Dedifferentiated amniotic fluid mesenchymal stem cell (primary cell): Measurements from ENCODE around the gene ZCCHC9.
"Not testable (repeated sequence)": the region's sequence is repeated elsewhere in the genome, so short reads cannot be mapped to it uniquely, and the experiment has no call there.

ENCODE experiments used
- DNase-seq: peaks from one replicate; pipeline ENCODE4 v3.0.0-alpha.2; 2016; ENCODE audit errors: extremely low spot score

ZCCHC9 gene

DNA sequence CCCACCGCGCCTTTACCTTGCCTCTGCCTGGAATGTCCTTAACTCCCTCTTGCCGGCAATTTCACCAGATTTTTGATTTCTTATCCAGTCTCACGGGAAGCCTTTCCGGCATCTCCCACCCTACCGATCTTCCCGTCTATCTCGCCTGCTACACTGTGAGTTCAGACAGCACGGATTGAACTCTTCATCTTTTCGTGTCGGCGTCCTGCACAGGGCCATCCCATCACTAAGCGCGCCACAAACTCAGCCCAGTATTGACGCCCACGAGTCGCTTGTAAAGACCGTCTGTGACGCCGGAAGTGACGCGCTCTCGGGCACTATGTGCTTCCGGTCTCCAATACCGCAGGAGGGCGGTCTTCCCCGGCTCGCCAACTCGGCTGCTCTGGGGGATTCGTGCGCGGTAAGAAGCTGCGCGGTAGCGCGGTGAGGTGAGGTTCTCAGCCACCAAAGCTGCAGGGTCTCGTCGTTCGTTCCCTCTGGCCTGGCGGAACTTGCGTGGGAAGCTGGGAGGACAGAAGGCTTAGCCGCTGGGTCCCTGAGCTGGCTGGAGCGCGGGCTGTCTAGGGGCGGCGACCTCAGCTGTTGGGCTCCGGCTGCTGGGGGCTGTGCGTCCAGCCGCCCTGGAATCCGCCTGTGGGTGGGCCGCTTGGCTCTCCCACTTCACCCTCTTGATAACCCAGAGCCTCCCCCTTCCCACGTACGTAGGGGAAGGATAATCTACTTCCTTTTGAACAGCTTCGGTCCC lies at the start of gene ZCCHC9:
Gene ZCCHC9 (plus strand): TSS at position 317 of the 745 bp plus-strand sequence. CDS start 3,171 bp downstream, outside the sequence.
- peak; percentile 96 for DNase-seq

- no peak for DNase-seq
Measured at GRCh38 chr5:81251922-81252321, 49.5 kb upstream of the ZCCHC9 start.

GRCh38 chr5:81252904-81253303 lies 48.5 kb upstream of the ZCCHC9 start:
- no peak for DNase-seq

DNA sequence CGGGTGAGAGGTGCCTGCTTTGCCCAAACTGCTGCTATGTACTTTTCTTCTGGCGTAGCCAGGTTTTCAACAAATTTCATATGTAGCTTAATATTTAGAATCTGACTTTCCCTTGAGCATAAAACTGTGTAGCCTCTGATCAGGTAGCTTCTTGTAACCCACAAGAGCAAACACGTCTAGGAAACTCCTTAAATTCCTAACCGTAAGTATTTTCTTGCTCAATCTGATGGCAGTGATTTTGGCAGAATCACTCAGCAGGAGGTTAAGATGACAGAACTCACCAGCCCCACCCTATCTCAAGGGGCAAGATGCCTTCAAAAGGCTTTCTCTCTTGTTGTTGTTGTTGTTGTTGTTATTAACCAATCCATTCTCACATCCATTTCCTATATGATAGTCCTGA lies 47.5 kb upstream of the ZCCHC9 start:
- no peak for DNase-seq

- DNase-seq, result no peak
Measured at GRCh38 chr5:81254886-81255559, 46.4 kb upstream of the ZCCHC9 start.

- no peak for DNase-seq
Measured at GRCh38 chr5:81256766-81257165, 44.6 kb upstream of the ZCCHC9 start.

DNA sequence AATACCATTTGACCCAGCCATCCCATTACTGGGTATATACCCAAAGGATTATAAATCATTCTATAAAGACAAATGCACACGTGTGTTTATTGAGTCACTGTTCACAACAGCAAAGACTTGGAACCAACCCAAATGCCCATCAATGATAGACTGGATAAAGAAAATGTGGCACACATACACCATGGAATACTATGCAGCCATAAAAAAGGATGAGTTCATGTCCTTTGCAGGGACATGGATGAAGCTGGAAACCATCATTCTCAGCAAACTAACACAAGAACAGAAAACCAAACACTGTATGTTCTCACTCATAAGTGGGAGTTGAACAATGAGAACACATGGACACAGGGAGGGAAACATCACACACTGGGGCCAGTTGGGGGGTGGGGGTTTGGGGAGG lies 38.6 kb upstream of the ZCCHC9 start:
- DNase-seq, result not testable (repeated sequence)

DNA sequence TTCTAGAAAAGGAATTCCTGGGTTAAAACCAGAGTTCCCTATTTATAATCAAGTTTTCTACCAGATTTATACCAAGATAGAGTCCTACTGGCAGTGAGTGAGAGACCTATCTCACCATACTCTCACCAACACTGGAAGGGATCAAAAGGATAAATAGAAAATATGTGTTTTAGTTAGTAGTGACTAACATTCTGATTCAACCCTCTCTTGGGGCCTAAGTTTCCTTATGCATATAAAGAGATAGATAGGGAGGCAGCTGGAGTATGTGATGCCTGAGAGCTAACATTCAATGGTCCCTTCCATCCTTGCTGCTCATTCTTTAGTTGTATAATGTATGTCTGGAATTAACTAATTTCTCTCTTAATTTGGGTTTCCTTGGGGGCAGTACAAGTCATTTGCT lies 36.3 kb upstream of the ZCCHC9 start:
- no peak for DNase-seq

GRCh38 chr5:81268521-81269196 lies 32.7 kb upstream of the ZCCHC9 start:
- DNase-seq, result peak; percentile 85

DNA sequence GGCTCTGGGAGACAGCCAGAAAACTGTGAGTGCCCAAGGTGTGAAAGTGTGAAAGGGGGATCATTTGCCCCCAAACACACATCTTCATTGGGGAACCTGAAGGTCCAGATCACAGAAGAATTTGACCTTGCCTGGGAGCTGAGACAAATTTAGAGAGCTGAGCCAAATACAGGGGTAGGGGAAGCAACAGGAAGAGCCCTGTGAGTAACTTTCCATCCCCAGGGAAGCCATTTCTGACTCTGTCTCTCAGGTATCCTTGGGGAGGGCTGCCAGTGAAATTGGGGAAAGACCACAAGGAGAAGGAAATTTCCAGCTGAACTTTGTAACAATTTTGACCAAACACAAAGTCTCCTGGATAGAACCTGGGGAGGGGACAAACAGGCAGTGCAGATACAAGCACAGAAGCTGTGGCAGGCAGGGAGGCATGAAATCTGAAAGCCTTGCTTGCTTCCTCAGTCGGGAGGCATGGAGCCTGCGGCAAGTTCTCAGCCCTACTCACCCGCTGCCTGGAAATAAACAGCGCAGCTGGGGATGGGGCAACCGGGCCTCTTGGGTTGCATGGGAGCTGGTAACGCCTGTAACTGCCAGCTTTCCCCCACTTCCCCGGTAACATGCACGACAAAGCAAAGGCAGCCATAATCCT lies 31.5 kb upstream of the ZCCHC9 start:
- DNase-seq, result no peak

DNA sequence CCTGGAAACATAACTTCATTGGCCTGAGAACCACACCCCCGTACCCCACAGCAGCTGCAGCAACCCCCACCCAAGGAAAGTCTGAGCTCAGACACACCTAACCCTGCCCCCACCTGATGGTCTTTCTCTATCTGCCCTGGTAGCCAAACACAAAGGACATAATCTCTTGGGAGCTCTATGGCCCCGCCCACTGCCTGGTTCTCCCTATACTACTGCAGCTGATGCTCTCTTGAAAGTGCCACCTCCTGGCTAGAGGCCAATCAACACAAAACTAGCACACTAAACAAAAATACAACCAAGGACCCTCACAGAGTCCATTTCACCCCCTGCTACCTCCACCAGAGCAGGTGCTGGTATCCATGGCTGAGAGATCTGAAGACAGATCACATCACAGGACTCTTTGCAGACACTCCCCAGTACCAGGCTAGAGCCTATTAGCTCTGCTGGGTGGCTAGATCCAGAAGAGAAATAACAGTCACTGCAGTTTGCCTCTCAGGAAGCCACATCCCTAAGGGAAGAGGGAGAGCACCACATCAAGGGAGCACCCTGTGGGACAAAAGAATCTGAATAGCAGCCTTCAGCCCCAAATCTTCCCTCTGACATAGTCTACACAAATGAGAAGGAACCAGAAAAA lies 30.9 kb upstream of the ZCCHC9 start:
- not testable (repeated sequence) for DNase-seq

DNA sequence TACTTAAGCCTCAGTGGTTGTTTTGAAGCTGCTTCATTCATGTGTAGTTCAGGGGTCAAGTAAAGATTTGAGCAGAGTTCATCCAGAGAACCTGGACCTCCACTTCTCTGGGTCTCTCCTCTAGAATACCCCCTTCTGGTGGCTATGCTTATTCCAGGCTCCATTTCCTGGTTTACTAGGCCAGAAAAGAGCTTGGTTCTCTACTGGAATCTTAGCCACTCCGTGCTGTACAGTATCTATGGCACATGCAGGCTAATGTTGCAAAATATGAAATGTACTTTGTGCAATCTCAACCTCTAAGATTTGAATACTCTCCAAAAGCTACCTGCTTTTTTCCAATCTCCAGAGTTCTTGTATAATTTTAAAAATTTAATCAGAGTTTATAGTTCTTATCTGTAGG lies 17.4 kb upstream of the ZCCHC9 start:
- DNase-seq, result no peak

DNA sequence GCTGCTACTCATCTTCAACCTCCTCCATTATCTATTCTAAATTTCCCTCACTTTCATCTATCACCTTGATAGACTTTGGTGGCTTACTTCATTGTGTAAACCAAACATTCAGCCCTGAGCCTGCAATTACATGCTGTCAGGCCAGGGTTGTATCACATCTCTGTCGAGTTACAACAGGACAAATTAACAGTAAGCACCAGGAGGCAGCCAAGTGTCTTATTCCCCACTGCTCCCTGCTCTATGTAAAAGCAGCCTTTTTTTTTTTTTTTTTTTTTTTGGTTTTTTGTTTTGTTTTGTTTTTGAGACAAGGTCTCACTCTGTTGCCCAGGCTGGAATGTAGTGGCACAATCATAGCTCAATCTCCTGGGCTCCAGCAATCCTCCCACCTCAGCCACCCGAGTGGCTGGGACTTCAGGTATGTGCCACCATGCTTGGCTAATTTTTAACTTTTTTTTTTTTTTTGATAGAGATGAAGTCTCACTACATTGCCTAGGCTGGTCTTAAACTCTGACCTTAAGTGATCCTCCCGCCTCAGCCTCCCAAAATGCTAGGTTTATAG lies 15.2 kb upstream of the ZCCHC9 start:
- DNase-seq, result no peak

DNA sequence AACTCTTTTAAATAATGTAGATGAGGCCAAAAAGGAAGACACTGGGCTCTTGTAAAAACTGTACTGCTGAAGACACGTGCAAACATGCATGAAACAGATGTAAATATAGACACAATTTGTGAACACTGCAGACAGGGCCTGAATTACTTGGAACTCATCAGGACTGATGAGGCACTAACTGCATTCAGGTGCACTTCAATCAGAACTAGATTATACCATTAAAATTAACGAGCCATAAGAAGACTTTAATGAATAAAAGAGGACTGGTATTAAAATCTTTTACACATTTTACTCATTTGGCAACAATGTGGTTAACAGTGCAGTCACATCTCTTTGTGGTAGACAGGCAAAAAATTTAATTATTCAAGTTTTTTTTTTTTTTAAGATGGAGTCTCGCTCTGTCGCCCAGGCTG lies 13.4 kb upstream of the ZCCHC9 start:
- no peak for DNase-seq

GRCh38 chr5:81290146-81290545 lies 11.2 kb upstream of the ZCCHC9 start:
- no peak for DNase-seq

DNA sequence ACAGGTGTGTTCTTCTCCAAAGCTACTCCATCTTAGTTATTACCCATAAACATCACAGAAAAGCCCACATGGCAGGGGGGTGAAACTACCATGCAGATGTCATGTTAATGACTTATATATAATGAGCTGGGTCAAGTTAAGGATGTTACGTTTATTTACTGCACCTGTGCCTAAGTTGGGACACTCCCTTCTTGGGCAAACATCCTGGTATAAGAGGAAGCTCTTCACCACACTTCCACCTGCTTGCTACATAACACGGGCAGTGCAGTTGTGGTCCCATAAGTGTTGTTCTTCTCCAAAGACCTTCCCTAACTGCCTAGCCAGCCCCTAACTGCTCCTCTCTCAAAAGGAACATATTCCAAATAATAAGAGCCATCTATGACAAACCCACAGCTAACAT lies 9.3 kb upstream of the ZCCHC9 start:
- no peak for DNase-seq

DNA sequence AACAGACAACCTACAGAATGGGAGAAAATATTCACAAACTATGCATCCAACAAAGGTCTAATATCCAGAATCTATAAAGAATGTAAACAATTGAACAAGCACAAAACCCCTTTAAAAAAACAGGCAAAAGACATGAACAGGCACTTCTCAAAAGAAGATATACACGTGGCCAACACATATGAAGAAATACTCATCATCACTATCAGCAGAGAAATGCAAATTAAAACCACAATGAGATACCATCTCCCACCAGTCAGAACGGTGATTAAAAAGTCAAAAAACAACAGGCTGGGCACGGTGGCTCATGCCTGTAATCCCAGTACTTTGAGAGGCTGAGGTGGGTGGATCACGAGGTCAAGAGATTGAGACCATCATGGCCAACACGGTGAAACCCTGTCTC lies 7.4 kb upstream of the ZCCHC9 start:
- not testable (repeated sequence) for DNase-seq

DNA sequence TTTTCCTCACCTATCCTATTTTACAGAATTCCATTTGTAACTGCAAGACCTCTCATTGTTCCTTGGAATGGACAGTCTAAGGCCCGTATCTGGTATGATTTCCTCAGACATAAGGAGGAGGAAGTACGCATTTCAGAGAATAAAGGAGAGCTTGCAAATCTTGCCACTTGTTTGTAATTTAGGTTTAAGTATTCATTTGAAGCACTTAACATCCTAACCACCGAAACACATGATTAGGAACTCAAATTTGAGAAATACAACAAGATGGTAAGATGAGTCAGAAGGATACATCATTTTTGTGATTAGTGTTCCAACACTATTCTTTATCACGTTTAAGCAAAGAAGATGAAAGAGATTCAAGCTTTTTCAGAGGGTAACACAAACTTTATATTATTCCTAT lies 3.9 kb upstream of the ZCCHC9 start:
- DNase-seq, result no peak

DNA sequence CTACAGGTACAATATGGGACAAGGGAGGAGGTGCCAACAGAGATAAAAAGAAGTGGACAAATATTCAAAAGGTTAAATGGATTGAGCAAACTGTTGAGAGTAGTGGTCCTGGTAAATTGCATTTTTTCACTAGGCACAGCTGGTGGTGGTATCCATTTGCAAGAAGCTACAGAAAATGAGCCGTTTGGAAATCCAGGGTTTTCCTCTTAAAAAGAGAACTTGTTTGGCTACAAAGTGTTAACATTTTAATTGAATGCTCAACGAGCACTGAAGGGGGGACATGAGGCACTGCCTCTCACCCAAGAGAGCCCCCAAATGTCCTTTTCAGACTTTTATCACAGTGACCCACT lies 491 bp upstream of the ZCCHC9 start:
- no peak for DNase-seq

GRCh38 chr5:81302596-81302995 lies 1.2 kb downstream of the ZCCHC9 start:
- no peak for DNase-seq

DNA sequence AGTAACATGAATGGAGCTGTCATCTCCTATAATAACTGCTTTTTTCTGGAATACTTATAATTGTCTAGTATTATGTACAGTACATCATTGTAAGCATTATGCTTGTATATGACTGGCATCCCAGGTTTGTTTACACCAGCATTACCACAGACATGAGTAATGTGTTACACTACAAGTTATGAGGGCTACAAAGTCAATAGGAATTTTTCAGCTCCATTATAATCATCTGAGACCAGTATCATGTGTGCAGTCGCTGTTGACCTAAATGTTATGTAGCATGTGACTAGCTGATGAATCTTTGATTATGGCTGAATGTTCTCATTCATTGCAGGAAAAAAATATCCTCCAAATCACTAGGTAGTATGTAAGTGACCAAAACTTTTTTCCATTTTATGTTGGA lies 2.2 kb downstream of the ZCCHC9 start:
- peak; percentile 71 for DNase-seq

- no peak for DNase-seq
Measured at GRCh38 chr5:81305785-81306184, 4.4 kb downstream of the ZCCHC9 start.
